Left lobe of liver (tissue), 2 donors: ENCODE measurements around the gene TACC2. TPM values are rescaled to one million over a fixed set of nuclear protein-coding genes. Genes with fewer than 3 reads are reported as not detected.

Experiments
- ATAC-seq: fragments of 200-7000 bp; cut with Tn5 transposase; one replicate; pipeline ENCODE4 v1.9.1; 2020; ENCODE audit warnings: mild to moderate bottlenecking, moderate library complexity
- DNase-seq: peaks from one replicate; pipeline ENCODE4 v3.0.0-alpha.2; 2020; ENCODE audit warnings: low spot score
- total RNA-seq: library from RNA; stranded (reverse); gene quantifications from one replicate; pipeline ENCODE4 v1.2.1, GENCODE V29; 2021
- donor health status: DM: no; HTN: no; CAD: no; lungs with moderate emphysema.
- donor health status: DM: no; HTN: yes; CAD: no.

Gene TACC2
- total RNA-seq, 1 donor from 2014 or later = 21.5 TPM

- ATAC-seq (no peak), DNase-seq (no peak)
Observed at GRCh38 chr10:122237331-122237990, 248.5 kb downstream of the TACC2 start.

GRCh38 chr10:122239578-122240257, 250.8 kb downstream of the TACC2 start:
- ATAC-seq (no peak), DNase-seq (no peak)

- DNase-seq = no peak
- ATAC-seq = no peak
Observed at GRCh38 chr10:122240401-122240800, 251.4 kb downstream of the TACC2 start.

- ATAC-seq (no peak), DNase-seq (no peak)
Observed at GRCh38 chr10:122241836-122242235, 252.9 kb downstream of the TACC2 start.

GRCh38 chr10:122243550-122243949, 254.6 kb downstream of the TACC2 start:
- ATAC-seq (no peak), DNase-seq (no peak)

GRCh38 chr10:122244001-122244975, 255.3 kb downstream of the TACC2 start:
- DNase-seq = no peak
- no peak for ATAC-seq

GRCh38 chr10:122245136-122245535, 256.2 kb downstream of the TACC2 start:
- ATAC-seq (no peak), DNase-seq (no peak)

GRCh38 chr10:122245897-122246296, 256.9 kb downstream of the TACC2 start:
- no peak for ATAC-seq
- no peak for DNase-seq

- DNase-seq (no peak), ATAC-seq (no peak)
Observed at GRCh38 chr10:122246830-122247520, 258.0 kb downstream of the TACC2 start.

- ATAC-seq (no peak), DNase-seq (no peak)
Observed at GRCh38 chr10:122248356-122249302, 259.7 kb downstream of the TACC2 start.

- ATAC-seq = no peak
- DNase-seq = no peak
Observed at GRCh38 chr10:122249303-122249850, 260.4 kb downstream of the TACC2 start.

- DNase-seq (no peak), ATAC-seq (no peak)
Observed at GRCh38 chr10:122249991-122250750, 261.2 kb downstream of the TACC2 start.

- DNase-seq (no peak), ATAC-seq (no peak)
Observed at GRCh38 chr10:122251459-122252255, 262.7 kb downstream of the TACC2 start.

- DNase-seq = peak; percentile 31
- no peak for ATAC-seq
Observed at GRCh38 chr10:122252805-122253204, 263.8 kb downstream of the TACC2 start.

- DNase-seq (no peak), ATAC-seq (no peak)
Observed at GRCh38 chr10:122253605-122254004, 264.6 kb downstream of the TACC2 start.

- no peak for DNase-seq
- ATAC-seq = no peak
Observed at GRCh38 chr10:122254831-122255230, 265.9 kb downstream of the TACC2 start.

- ATAC-seq (no peak), DNase-seq (peak; percentile 22)
Observed at GRCh38 chr10:122255509-122256301, 266.7 kb downstream of the TACC2 start.
